GM12878 (cell line): ENCODE measurements around the gene HEATR9. TPM values are rescaled to one million over a fixed set of nuclear protein-coding genes. Genes with fewer than 3 reads are reported as not detected.

ENCODE experiments used
- CHD2 ChIP-seq: IDR thresholded peaks from 2 replicates; pipeline ENCODE4 v1.6.1; 2011; ENCODE audit warnings: low read depth, low read length, improper control_type of control experiment, borderline replicate concordance
- CUX1 ChIP-seq: IDR thresholded peaks from 2 replicates; pipeline ENCODE4 v1.6.1; 2012; ENCODE audit warnings: improper control_type of control experiment, low read depth, low read length; ENCODE audit not compliant: insufficient replicate concordance
- ZNF687 ChIP-seq: fragments of 450-650 bp; IDR thresholded peaks from 2 replicates; pipeline ENCODE4 v1.6.1; 2017; ENCODE audit warnings: mild to moderate bottlenecking, moderate library complexity
- polyA plus RNA-seq, 11 experiments: library from polyadenylated mRNA; depleted of rRNA in 4 of 11; unstranded in 6 of 11; stranded (reverse) in 5 of 11; fragments of >200 nt; fragmentation: Nextera tagmentation in 4 of 11; fragmentation: Illumina TruSeq in 1 of 11; extraction: Ambion mirVana in 4 of 11; extraction: Trizol in 1 of 11; gene quantifications; 1 replicate in 1 of 11; 2 replicates in 10 of 11; pipeline versions ENCODE4 v1.2.1 to v1.2.3, GENCODE V29; 2011 to 2016; ENCODE audit warnings: inconsistent platforms in 2 of 11, missing spikeins in 2 of 11, low read depth in 1 of 11
- total RNA-seq, 4 experiments: library from RNA; depleted of rRNA in 3 of 4; stranded (reverse); fragments of >200 nt in 3 of 4; fragmentation: Illumina TruSeq in 1 of 4; extraction: Trizol in 1 of 4; gene quantifications; 2 replicates each; pipeline versions ENCODE4 v1.2.1 to v1.2.3, GENCODE V29; 2013 to 2021

HEATR9 gene
- total and polyA plus RNA-seq, 10 of the 15 experiments (the other 5 are each of a cell fraction or from before 2014, with no cell fraction given): 0.04 to 0.43 (median 0.13) TPM; not detected in 2

- TF ChIP-seq ZNF687 (no peak), CHD2 (no peak), CUX1 (no peak)
Observed at GRCh38 chr17:35875072-35875799, 6.5 kb upstream of the HEATR9 start (continued).
